ENCODE measurements around the gene CBY2.

CBY2 gene

GRCh38 chr13:45690636-45691035 lies 11.5 kb upstream of the CBY2 start:
- no peak for TF ChIP-seq GATA1 (IDR thresholded peaks at IDR 0.05; ENCODE audit: low read depth, low read length)
- TF ChIP-seq POLR2A (IDR thresholded peaks at IDR 0.05; ENCODE audit: low read length), result no peak
- no peak for DNase-seq

GRCh38 chr13:45691251-45691650 lies 10.9 kb upstream of the CBY2 start:
- DNase-seq, result no peak
- TF ChIP-seq POLR2A (IDR thresholded peaks at IDR 0.05; ENCODE audit: low read length) (no peak), GATA1 (IDR thresholded peaks at IDR 0.05; ENCODE audit: low read depth, low read length) (no peak)

GRCh38 chr13:45691667-45692066 lies 10.5 kb upstream of the CBY2 start:
- DNase-seq, result no peak
- no peak for TF ChIP-seq GATA1 (IDR thresholded peaks at IDR 0.05; ENCODE audit: low read depth, low read length)
- TF ChIP-seq POLR2A (IDR thresholded peaks at IDR 0.05; ENCODE audit: low read length), result no peak

GRCh38 chr13:45695198-45695730 lies 6.9 kb upstream of the CBY2 start:
- no peak for DNase-seq

GRCh38 chr13:45696610-45697226 lies 5.4 kb upstream of the CBY2 start:
- DNase-seq, result no peak
- TF ChIP-seq POLR2A (IDR thresholded peaks at IDR 0.05; ENCODE audit: low read length), result no peak
- no peak for TF ChIP-seq GATA1 (IDR thresholded peaks at IDR 0.05; ENCODE audit: low read depth, low read length)

More at GRCh38 chr13:45695198-45695730, 6.9 kb upstream of the CBY2 start:
- TF ChIP-seq POLR2A (IDR thresholded peaks at IDR 0.05; ENCODE audit: low read length) (no peak), GATA1 (IDR thresholded peaks at IDR 0.05; ENCODE audit: low read depth, low read length) (no peak)

- TF ChIP-seq GATA1 (IDR thresholded peaks at IDR 0.05; ENCODE audit: low read depth, low read length) (no peak), POLR2A (IDR thresholded peaks at IDR 0.05; ENCODE audit: low read length) (no peak)
- no peak for DNase-seq
Measured at GRCh38 chr13:45700971-45701900, 884 bp upstream of the CBY2 start.

GRCh38 chr13:45702869-45703391 lies 810 bp downstream of the CBY2 start:
- TF ChIP-seq POLR2A (IDR thresholded peaks at IDR 0.05; ENCODE audit: low read length) (no peak), GATA1 (IDR thresholded peaks at IDR 0.05; ENCODE audit: low read depth, low read length) (no peak)
- DNase-seq, result no peak

GRCh38 chr13:45704211-45704739 lies 2.2 kb downstream of the CBY2 start:
- no peak for DNase-seq
- no peak for TF ChIP-seq POLR2A (IDR thresholded peaks at IDR 0.05; ENCODE audit: low read length)
- TF ChIP-seq GATA1 (IDR thresholded peaks at IDR 0.05; ENCODE audit: low read depth, low read length), result no peak

- TF ChIP-seq POLR2A (IDR thresholded peaks at IDR 0.05; ENCODE audit: low read length) (no peak), GATA1 (IDR thresholded peaks at IDR 0.05; ENCODE audit: low read depth, low read length) (no peak)
- DNase-seq, result no peak
Measured at GRCh38 chr13:45704854-45705695, 3.0 kb downstream of the CBY2 start.

- DNase-seq, result no peak
- no peak for TF ChIP-seq GATA1 (IDR thresholded peaks at IDR 0.05; ENCODE audit: low read depth, low read length)
- no peak for TF ChIP-seq POLR2A (IDR thresholded peaks at IDR 0.05; ENCODE audit: low read length)
Measured at GRCh38 chr13:45705918-45706317, 3.8 kb downstream of the CBY2 start.

GRCh38 chr13:45707516-45708100 lies 5.5 kb downstream of the CBY2 start:
- TF ChIP-seq GATA1 (IDR thresholded peaks at IDR 0.05; ENCODE audit: low read depth, low read length), result no peak
- TF ChIP-seq POLR2A (IDR thresholded peaks at IDR 0.05; ENCODE audit: low read length), result no peak
- no peak for DNase-seq

GRCh38 chr13:45711951-45712350 lies 9.8 kb downstream of the CBY2 start:
- TF ChIP-seq GATA1 (IDR thresholded peaks at IDR 0.05; ENCODE audit: low read depth, low read length), result no peak
- TF ChIP-seq POLR2A (IDR thresholded peaks at IDR 0.05; ENCODE audit: low read length), result no peak
- no peak for DNase-seq

Measured in erythroblast (primary cell).